ENCODE results near the gene EFCAB11.

Gene EFCAB11

GRCh38 chr14:89858089-89858488 is 96.4 kb downstream of the EFCAB11 start:
- no peak for DNase-seq (ENCODE audit: low read depth)
- no peak overlapping the region for H3K4me3 ChIP-seq (ENCODE audit: low read depth, low read length)
- TF ChIP-seq CTCF (IDR thresholded peaks at IDR 0.05; ENCODE audit: low read depth, low read length) (no peak), MYC (IDR thresholded peaks at IDR 0.05; ENCODE audit: low read depth, low read length) (no peak)

- DNase-seq (ENCODE audit: low read depth): no peak
- H3K4me3 ChIP-seq (ENCODE audit: low read depth, low read length): no peak overlapping the region
- TF ChIP-seq MYC (IDR thresholded peaks at IDR 0.05; ENCODE audit: low read depth, low read length): no peak
- TF ChIP-seq POLR2A (IDR thresholded peaks at IDR 0.05; ENCODE audit: extremely low read depth, insufficient read length): no peak
- TF ChIP-seq CTCF (IDR thresholded peaks at IDR 0.05; ENCODE audit: low read depth, low read length): no peak
- no peak for TF ChIP-seq MAX (IDR thresholded peaks at IDR 0.05; ENCODE audit: low read depth, low read length)
These were observed 97.6 kb downstream of the EFCAB11 start for GRCh38 chr14:89856871-89857345.

- DNase-seq (ENCODE audit: low read depth): no peak
- H3K4me3 ChIP-seq (ENCODE audit: low read depth, low read length): no peak overlapping the region
- no peak for TF ChIP-seq MYC (IDR thresholded peaks at IDR 0.05; ENCODE audit: low read depth, low read length)
- no peak for TF ChIP-seq MAX (IDR thresholded peaks at IDR 0.05; ENCODE audit: low read depth, low read length)
- TF ChIP-seq CTCF (IDR thresholded peaks at IDR 0.05; ENCODE audit: low read depth, low read length): no peak
- no peak for TF ChIP-seq POLR2A (IDR thresholded peaks at IDR 0.05; ENCODE audit: extremely low read depth, insufficient read length)
These were observed 98.4 kb downstream of the EFCAB11 start for GRCh38 chr14:89855961-89856656.

GRCh38 chr14:89853936-89854693 is 100.4 kb downstream of the EFCAB11 start:
- DNase-seq (ENCODE audit: low read depth): no peak
- TF ChIP-seq MYC (IDR thresholded peaks at IDR 0.05; ENCODE audit: low read depth, low read length): no peak
- TF ChIP-seq MAX (IDR thresholded peaks at IDR 0.05; ENCODE audit: low read depth, low read length): no peak
- no peak for TF ChIP-seq POLR2A (IDR thresholded peaks at IDR 0.05; ENCODE audit: extremely low read depth, insufficient read length)
- no peak for TF ChIP-seq CTCF (IDR thresholded peaks at IDR 0.05; ENCODE audit: low read depth, low read length)
- no peak overlapping the region for H3K4me3 ChIP-seq (ENCODE audit: low read depth, low read length)

GRCh38 chr14:89851106-89851505 is 103.4 kb downstream of the EFCAB11 start:
- DNase-seq (ENCODE audit: low read depth): no peak
- TF ChIP-seq POLR2A (IDR thresholded peaks at IDR 0.05; ENCODE audit: extremely low read depth, insufficient read length): no peak
- no peak for TF ChIP-seq MYC (IDR thresholded peaks at IDR 0.05; ENCODE audit: low read depth, low read length)
- TF ChIP-seq MAX (IDR thresholded peaks at IDR 0.05; ENCODE audit: low read depth, low read length): no peak
- TF ChIP-seq CTCF (IDR thresholded peaks at IDR 0.05; ENCODE audit: low read depth, low read length): no peak
- no peak overlapping the region for H3K4me3 ChIP-seq (ENCODE audit: low read depth, low read length)
